HG02885 (cell line): Measurements from ENCODE around the gene ITGAE.

Source experiments
- ATAC-seq: cut with Tn5 transposase; IDR thresholded peaks from one replicate; pipeline ENCODE4 v1.9.1; 2021; ENCODE audit warnings: mild to moderate bottlenecking; ENCODE audit not compliant: unreplicated experiment, poor library complexity

The ITGAE gene

DNA sequence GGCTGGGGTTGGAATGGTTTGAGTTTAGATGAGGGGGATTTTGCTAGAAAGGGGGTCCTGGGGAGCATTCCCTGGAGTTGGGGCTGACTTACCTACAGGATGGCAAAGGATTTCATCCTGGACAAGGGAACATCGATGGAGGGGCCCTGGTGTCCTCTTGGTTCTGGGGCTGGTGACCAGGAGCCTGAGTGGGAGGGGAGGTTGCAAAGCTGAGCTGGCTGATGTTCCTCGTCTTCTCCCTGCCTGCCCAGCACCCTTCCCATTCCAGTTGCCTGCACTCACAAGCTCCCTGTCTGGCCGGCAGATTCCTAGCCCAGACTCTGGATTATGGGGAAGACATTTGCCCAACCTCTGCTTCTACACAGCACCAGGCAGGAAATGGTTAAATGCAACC is 37.2 kb downstream of the ITGAE start:
- ATAC-seq: no peak

DNA sequence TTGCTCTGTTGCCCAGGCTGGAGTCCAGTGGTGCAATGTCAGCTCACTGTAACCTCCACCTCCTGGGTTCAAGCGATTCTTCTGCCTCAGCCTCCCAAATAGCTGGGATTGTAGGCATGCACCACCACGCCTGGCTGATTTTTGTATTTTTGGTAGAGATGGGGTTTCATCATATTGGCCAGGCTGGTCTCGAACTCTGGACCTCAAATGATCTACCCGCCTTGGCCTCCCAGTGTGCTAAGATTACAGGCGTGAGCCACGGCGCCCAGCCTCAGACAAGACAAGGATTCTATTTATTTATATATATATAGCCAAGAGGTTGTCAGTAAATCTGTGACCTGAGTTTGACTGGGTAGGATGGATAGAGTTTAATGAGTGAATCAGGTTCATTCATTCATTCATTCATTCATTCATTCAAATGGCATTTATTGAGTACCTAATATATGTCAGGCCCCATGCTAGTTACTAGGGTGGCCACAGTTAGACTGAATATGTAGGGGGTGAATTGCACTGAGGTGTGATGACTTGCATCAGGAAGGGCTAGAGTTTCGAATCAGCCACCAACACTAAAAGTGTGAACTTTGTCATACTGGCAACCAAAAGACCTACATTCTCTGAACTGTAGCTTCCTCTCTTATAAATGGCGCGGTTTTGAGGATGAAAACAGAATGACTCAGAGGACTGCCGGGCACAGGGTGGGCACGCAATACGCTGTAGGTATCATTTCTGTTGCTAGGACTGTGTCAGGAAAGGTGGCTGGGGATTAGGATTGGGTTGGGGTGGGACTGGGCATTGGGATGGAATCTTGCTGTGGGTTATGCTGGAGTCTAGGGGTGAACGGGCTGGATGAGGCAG is 37.8 kb downstream of the ITGAE start:
- peak; percentile 59 for ATAC-seq

- ATAC-seq: no peak
Observed at GRCh38 chr17:3761918-3762380, 39.0 kb downstream of the ITGAE start.

GRCh38 chr17:3761036-3761917 is 39.7 kb downstream of the ITGAE start:
- no peak for ATAC-seq

- ATAC-seq: no peak
Observed at GRCh38 chr17:3759597-3760216, 41.3 kb downstream of the ITGAE start.

DNA sequence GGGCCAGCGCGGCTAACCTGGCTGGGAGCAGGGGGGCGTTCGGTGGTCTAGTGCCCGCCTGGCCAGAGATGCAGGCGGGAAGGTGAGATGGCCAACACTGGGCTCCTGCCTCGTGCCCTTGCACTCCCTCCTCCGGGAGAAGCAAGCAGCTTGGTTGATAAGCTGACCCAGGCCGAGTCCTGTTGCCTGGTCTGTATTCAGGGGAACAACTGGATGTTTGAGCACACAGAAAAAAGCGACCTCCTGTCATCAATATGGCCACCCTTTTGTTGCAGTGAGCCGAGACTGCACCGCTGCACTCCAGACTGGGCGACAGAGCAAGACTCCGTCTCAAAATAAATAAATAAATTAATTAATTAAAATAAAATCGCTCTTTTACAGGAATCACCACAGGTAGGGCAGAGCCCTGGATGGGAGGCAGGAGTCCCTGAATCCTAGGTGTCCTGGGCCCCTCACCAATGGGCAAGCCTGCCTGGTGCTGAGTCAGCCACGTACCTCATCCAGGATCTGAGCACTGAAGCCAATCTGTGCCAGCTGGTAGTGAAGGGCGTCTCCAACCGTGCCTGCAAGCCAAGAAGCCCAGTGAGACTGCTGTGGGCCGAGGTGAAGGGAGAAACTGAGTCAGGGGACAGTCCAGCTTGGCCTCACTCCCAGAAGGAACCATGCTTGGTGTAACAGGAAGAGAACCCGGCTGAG is 45.5 kb downstream of the ITGAE start:
- ATAC-seq: no peak

GRCh38 chr17:3754458-3755334 is 46.3 kb downstream of the ITGAE start:
- ATAC-seq: no peak

GRCh38 chr17:3754066-3754457 is 46.9 kb downstream of the ITGAE start:
- no peak for ATAC-seq

- ATAC-seq: no peak
Observed at GRCh38 chr17:3753624-3754023, 47.4 kb downstream of the ITGAE start.

GRCh38 chr17:3751836-3752235 is 49.2 kb downstream of the ITGAE start:
- ATAC-seq: no peak

- ATAC-seq: no peak
Observed at GRCh38 chr17:3750926-3751325, 50.1 kb downstream of the ITGAE start.

DNA sequence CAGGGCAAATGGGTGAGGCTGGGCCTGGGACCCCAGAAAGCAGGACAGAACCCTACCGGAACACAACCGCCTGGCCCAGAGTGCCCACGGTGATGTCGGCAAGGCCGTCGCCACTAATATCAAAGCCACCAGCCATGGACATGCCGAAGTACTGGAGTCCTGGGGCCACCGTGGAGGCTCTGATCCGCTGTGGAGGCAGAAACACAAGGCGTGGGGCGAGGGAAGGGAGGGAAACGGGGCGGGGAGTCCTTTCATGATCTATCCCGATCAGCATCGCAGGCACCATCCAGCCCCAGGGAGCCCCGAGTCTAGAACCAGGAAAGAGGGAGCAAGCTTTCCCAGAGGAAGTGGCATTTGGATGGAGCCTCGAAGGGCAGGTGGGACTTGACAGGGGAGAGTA is 50.7 kb downstream of the ITGAE start:
- no peak for ATAC-seq

DNA sequence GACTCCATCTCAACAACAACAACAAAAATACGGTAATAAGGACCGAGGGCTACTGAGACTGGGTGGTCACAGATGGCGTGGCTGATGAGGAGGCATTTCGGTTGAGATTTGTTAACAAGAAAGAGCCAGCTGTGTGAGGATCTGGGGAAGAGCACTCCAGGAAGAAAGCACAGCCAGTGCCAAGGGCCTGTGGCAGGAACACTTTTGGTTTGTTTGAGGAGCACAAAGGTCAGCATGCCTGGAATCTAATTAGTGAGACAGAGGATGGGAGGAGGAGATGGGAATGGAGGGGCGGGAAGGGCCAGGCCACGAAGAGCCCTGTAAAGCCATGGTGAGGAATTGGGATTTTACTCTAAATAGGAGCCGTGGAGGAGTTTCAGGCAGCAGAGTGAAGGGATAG is 52.4 kb downstream of the ITGAE start:
- no peak for ATAC-seq

- ATAC-seq: no peak
Observed at GRCh38 chr17:3747805-3748204, 53.2 kb downstream of the ITGAE start.

GRCh38 chr17:3745071-3745470 is 55.9 kb downstream of the ITGAE start:
- no peak for ATAC-seq

DNA sequence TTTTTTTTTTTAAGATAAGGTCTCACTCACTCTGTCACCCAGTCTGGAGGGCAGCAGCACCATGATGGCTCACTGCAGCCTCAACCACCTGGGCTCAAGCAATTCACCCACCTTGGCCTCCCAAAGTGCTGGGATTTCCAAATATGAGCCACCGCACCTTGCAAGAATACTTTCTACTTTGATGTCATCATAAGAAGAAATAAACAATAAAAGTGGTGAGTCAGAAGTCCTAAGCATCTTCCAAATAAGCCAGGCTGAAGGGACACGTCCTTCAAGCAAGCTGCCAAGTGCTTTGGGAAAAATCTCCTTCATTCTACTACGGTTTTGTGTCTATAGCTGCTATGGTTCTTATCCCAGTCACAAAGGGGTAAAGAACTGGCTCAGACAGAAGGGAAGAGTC is 57.0 kb downstream of the ITGAE start:
- no peak for ATAC-seq

DNA sequence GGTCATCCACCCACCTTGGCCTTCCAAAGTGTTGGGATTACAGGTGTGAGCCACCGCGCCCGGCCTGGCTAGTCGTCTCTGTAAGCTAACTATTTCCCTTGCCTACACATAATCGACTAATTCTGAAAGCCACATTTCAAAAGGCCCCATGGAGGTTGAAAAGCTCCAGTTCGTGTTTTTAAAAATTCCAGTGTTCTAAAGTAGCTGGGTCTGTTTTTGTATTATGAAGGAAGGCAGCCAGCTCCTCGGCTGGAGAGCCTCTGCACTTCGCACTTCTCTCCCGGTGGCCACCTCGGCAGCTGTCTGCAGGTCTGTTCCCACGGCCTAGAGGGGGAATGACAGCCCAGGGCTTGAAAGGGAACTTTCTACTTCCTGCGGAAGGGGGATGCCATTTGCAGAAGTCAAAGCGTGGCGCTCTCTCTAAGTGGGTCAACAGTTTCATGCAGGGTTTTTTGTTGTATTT is 60.3 kb downstream of the ITGAE start:
- ATAC-seq: no peak

DNA sequence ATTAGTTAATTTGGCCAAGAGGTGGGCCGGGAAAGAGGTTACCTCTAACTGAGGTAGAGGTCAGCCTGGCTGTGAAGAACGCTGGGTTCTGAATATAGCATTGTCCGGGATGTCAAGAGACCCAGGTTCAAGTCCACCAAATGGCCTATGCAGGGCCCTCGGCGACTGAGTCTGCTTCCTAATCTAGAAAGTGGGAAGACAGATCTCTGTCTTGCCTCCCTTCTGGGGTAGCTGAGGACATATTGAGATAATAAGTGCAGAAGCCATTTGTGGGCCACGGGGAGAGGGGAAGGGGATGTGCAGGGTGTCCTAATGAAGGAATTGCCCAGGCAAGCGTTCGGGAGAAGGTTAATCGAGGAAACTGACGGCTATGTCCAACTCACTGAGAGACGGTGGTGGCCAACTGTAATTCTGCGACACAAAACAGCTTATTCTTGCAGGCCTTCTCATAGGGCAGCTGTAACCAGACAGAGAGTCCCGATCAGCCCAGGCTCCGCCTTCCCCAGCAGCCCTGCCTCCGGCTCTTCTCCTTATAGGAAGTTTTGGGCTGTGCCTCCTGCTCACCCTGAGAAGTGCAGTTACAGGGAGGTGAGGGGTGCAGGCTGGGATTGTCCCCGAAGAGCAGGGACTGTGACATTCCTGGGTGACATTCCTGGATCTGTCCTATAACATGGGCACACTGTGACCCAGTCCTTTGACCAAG is 61.4 kb downstream of the ITGAE start:
- no peak for ATAC-seq
